ENCODE data around the gene EXOC3.

Gene EXOC3

GRCh38 chr5:439181-439580 is 3.8 kb upstream of the EXOC3 start:
- no peak for TF ChIP-seq CTCF (IDR thresholded peaks at IDR 0.05; ENCODE audit: extremely low read depth, insufficient read depth, missing control alignments)
- no peak for DNase-seq (ENCODE audit: low spot score)
- in situ Hi-C loops (cut with MboI; ENCODE audit: low pct_unique_long_range_greater_than_20kb, low sequenced_read_pairs, unreplicated experiment): loop anchor here (10.0 kb wide), 1 partner anchor 114 kb away; the partner anchor contains the start of gene AHRR

GRCh38 chr5:439636-440035 is 3.3 kb upstream of the EXOC3 start:
- in situ Hi-C loops (cut with MboI; ENCODE audit: low pct_unique_long_range_greater_than_20kb, low sequenced_read_pairs, unreplicated experiment): loop anchor here (10.0 kb wide), 1 partner anchor 115 kb away; the partner anchor contains the start of gene AHRR
- DNase-seq (ENCODE audit: low spot score): no peak
- TF ChIP-seq CTCF (IDR thresholded peaks at IDR 0.05; ENCODE audit: extremely low read depth, insufficient read depth, missing control alignments): no peak

DNA sequence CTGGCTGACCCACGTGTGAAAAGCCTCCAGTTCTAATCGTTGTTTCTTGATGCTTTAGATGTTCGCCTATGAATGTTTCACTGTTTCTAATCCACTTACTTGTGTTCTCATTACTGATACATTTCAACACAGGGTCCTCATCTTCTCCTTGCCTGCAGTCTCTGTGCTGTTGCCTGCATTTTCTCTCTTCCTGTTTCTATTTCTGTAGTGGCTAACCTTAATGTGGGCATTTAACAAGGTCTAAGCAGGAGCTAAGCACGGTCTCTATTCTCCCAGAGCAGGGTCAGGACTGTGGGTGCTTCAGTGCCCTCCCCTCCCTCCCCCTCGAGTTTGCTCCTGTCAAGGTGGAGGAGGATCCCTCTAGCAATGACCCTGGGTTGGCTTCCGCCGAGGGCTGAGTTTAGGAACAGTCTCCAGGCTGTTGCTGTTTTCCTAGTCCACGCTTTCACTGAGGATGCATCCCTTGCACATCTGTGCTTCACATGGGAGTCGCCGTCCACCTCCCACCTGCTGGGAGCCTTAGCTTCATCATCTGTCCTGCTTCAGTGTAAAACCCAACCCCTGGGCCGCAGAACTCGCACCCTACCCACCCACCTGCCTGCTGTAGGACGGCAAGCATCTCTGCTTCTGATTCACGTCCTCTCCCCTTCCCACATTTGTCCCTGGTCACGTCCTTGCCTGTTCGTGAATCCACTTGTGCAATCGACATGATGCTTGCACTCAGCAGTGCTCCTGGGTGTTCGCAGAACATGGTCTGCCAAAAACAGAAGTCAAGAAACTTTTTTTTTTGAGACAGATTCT is 2.4 kb upstream of the EXOC3 start:
- DNase-seq (ENCODE audit: low spot score): peak; percentile 55

DNA sequence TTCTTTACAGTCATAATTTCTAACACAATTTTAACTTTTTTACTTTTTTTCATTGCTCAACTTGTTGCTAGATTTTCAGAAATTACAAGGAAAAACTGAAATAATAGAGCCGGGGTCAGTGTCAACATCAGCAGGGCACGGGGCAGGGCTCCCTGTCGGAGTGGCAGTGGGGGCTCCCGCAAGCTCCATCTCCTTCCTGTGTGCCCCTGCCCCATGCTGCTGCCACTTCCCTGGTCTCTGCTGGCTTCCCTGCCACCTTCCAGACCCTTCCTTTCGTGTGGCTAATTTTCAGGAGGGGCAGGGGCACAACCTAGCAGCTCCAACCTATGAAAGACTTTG is 1.0 kb upstream of the EXOC3 start:
- no peak for DNase-seq (ENCODE audit: low spot score)
- TF ChIP-seq CTCF (IDR thresholded peaks at IDR 0.05; ENCODE audit: extremely low read depth, insufficient read depth, missing control alignments): no peak
- in situ Hi-C loops (cut with MboI; ENCODE audit: low pct_unique_long_range_greater_than_20kb, low sequenced_read_pairs, unreplicated experiment): no loop called here

More for the DNA sequence above, 2.4 kb upstream of the EXOC3 start:
- in situ Hi-C loops (cut with MboI; ENCODE audit: low pct_unique_long_range_greater_than_20kb, low sequenced_read_pairs, unreplicated experiment): no loop called here
- no peak for TF ChIP-seq CTCF (IDR thresholded peaks at IDR 0.05; ENCODE audit: extremely low read depth, insufficient read depth, missing control alignments)

GRCh38 chr5:443239-444151 is 519 bp downstream of the EXOC3 start:
- in situ Hi-C loops (cut with MboI; ENCODE audit: low pct_unique_long_range_greater_than_20kb, low sequenced_read_pairs, unreplicated experiment): no loop called here
- TF ChIP-seq CTCF (IDR thresholded peaks at IDR 0.05; ENCODE audit: extremely low read depth, insufficient read depth, missing control alignments): no peak
- peak; percentile 70 for DNase-seq (ENCODE audit: low spot score)

DNA sequence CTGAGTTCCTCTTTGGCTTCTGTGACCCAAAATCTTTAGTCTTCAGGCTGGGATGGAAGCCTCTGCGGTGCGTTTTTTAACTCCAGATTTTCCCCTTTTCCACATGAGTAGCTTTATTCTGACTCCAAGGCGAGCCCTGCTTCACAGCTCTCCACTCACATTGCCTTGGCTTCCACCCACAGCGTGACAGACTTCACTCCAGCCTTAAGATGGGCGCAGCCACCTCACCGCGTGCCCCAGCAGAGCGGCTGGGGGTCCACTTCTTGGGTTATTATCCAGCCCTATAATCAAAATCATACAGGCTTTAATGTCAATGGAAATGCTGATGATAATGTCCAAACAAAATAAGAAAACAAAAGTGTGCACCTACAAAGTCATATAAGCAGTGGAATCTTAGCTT is 1.2 kb downstream of the EXOC3 start:
- TF ChIP-seq CTCF (IDR thresholded peaks at IDR 0.05; ENCODE audit: extremely low read depth, insufficient read depth, missing control alignments): no peak
- in situ Hi-C loops (cut with MboI; ENCODE audit: low pct_unique_long_range_greater_than_20kb, low sequenced_read_pairs, unreplicated experiment): no loop called here
- no peak for DNase-seq (ENCODE audit: low spot score)
